Measurements from ENCODE around the gene FAM53B. TPM values are rescaled to one million over a fixed set of nuclear protein-coding genes. Genes with fewer than 3 reads are reported as not detected.

FAM53B gene
- total RNA-seq, 1 donor, result 12.7 TPM

DNA sequence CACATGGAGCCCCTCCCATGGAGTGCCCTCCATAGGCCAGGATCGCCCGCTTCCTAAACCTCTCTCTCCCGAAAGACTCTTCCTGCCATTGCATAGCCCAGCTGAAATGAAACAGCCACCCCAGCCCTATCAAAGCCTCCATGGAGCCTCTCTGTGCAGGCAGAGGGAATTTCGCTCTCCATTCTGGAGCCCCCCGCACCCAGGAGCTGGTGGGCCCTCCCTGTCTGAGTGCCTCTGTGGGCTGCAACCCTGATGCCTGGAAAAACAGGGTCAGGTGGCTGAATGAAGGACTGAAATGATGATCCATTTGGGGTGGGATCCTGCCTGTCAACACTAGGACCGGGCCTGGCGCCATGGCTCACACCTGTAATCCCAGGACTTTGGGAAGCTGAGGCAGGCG is 106.4 kb downstream of the FAM53B start:
- Histone ChIP-seq H4K20me1 (ENCODE audit: insufficient read depth, low read length) (peaks cover 34% of the 10 kb centered on the region), H3K79me2 (ENCODE audit: insufficient read depth, low read length) (no peaks in the 10 kb centered on the region), H3K4me3 (ENCODE audit: insufficient read depth, low read length) (no peak overlapping the region), H3K4me1 (ENCODE audit: insufficient read depth, low read length) (peaks cover 14% of the 10 kb centered on the region), H3K36me3 (ENCODE audit: insufficient read depth, low read length) (no peaks in the 10 kb centered on the region), H3K4me2 (ENCODE audit: insufficient read depth, low read length) (no peak overlapping the region), H3K27me3 (ENCODE audit: insufficient read depth, low read length) (no peaks in the 10 kb centered on the region), H3K27ac (ENCODE audit: low read depth, low read length) (no peak overlapping the region), H3K9me3 (ENCODE audit: low read depth, low read length) (no peaks in the 10 kb centered on the region), H2AFZ (ENCODE audit: low read length) (no peak overlapping the region)
- no peak for DNase-seq (ENCODE audit: insufficient read length, low spot score, missing footprints)
- TF ChIP-seq CTCF (IDR thresholded peaks at IDR 0.05; ENCODE audit: extremely low read depth, low read depth, low read length), result no peak

GRCh38 chr10:124637091-124637700 is 107.0 kb downstream of the FAM53B start:
- H3K79me2 ChIP-seq (ENCODE audit: insufficient read depth, low read length), result no peaks in the 10 kb centered on the region
- H3K27ac ChIP-seq (ENCODE audit: low read depth, low read length), result no peak overlapping the region
- H4K20me1 ChIP-seq (ENCODE audit: insufficient read depth, low read length), result peaks cover 30% of the 10 kb centered on the region

DNA sequence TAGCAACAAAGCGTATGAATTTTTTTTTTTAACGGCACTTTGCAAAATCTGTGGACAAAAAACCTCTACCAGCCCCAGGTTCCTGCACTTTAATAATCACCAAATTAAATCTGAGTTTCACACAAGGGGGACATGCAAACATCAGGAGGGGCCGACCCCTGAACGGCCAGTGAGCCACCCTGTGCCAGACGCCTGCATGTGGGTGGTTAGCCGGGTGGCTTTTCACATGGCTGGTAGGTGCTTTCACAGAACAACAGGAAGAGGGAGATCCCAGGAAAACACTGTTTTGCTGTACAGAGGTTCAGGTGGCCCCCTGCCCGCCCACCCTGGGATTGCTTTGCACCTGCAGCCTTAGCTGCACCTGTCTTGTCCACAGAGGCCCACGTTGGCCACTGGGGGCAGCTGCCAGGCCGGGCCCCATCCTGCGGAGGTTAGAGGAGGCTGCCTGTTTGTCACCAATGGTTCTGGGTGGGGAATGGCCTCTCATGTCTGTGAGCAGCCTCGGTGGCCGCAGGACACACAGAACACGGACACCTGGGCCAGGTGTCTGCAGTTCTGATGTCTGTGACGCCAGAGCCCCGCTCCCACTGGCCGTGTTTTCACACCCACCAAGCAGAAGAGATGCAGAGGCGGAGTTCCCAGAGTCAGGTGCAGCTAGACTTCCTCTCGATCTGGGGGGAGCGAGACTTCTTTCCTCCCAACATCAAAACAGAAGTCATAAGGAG is 107.7 kb downstream of the FAM53B start:
- no peak for TF ChIP-seq CTCF (IDR thresholded peaks at IDR 0.05; ENCODE audit: extremely low read depth, low read depth, low read length)
- no peak for DNase-seq (ENCODE audit: insufficient read length, low spot score, missing footprints)
- H3K27me3 ChIP-seq (ENCODE audit: insufficient read depth, low read length), result no peaks in the 10 kb centered on the region
- no peaks in the 10 kb centered on the region for H3K9me3 ChIP-seq (ENCODE audit: low read depth, low read length)
- H3K4me2 ChIP-seq (ENCODE audit: insufficient read depth, low read length), result no peak overlapping the region
- H2AFZ ChIP-seq (ENCODE audit: low read length), result no peak overlapping the region
- H4K20me1 ChIP-seq (ENCODE audit: insufficient read depth, low read length), result peaks cover 27% of the 10 kb centered on the region
- no peak overlapping the region for H3K27ac ChIP-seq (ENCODE audit: low read depth, low read length)
- H3K4me3 ChIP-seq (ENCODE audit: insufficient read depth, low read length), result no peak overlapping the region
- peaks cover 7% of the 10 kb centered on the region for H3K4me1 ChIP-seq (ENCODE audit: insufficient read depth, low read length)
- H3K36me3 ChIP-seq (ENCODE audit: insufficient read depth, low read length), result no peaks in the 10 kb centered on the region
- H3K79me2 ChIP-seq (ENCODE audit: insufficient read depth, low read length), result no peaks in the 10 kb centered on the region

More at GRCh38 chr10:124637091-124637700, 107.0 kb downstream of the FAM53B start:
- no peaks in the 10 kb centered on the region for H3K9me3 ChIP-seq (ENCODE audit: low read depth, low read length)
- H3K27me3 ChIP-seq (ENCODE audit: insufficient read depth, low read length), result no peaks in the 10 kb centered on the region
- no peak overlapping the region for H3K4me3 ChIP-seq (ENCODE audit: insufficient read depth, low read length)
- H3K36me3 ChIP-seq (ENCODE audit: insufficient read depth, low read length), result no peaks in the 10 kb centered on the region
- no peak overlapping the region for H2AFZ ChIP-seq (ENCODE audit: low read length)
- H3K4me2 ChIP-seq (ENCODE audit: insufficient read depth, low read length), result no peak overlapping the region
- no peak for TF ChIP-seq CTCF (IDR thresholded peaks at IDR 0.05; ENCODE audit: extremely low read depth, low read depth, low read length)
- H3K4me1 ChIP-seq (ENCODE audit: insufficient read depth, low read length), result peaks cover 14% of the 10 kb centered on the region
- no peak for DNase-seq (ENCODE audit: insufficient read length, low spot score, missing footprints)

DNA sequence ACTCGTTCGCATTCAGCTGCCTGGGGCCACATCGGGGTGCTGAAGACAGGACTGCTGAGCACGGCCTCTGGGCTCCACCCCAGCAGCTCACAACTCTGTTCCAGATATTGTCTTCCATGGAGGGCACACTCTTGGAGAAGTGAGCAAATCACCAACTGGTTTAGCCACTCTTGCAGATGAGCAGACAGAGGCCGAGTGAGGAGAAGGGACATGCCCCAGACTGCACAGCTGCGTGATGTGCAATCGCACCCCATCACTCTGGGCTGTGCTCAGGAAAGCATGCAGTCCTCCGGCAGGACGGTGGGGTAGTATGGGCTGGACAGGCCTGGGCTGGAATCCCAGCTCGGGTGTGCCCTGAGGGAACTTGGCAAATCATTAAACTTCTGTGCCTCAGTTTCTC is 111.6 kb downstream of the FAM53B start:
- Histone ChIP-seq H3K27me3 (ENCODE audit: insufficient read depth, low read length) (no peaks in the 10 kb centered on the region), H3K36me3 (ENCODE audit: insufficient read depth, low read length) (no peaks in the 10 kb centered on the region), H3K4me1 (ENCODE audit: insufficient read depth, low read length) (no peaks in the 10 kb centered on the region), H3K4me3 (ENCODE audit: insufficient read depth, low read length) (no peak overlapping the region), H3K79me2 (ENCODE audit: insufficient read depth, low read length) (no peaks in the 10 kb centered on the region), H3K4me2 (ENCODE audit: insufficient read depth, low read length) (no peak overlapping the region), H4K20me1 (ENCODE audit: insufficient read depth, low read length) (peaks cover 23% of the 10 kb centered on the region), H3K9me3 (ENCODE audit: low read depth, low read length) (no peaks in the 10 kb centered on the region), H3K27ac (ENCODE audit: low read depth, low read length) (no peak overlapping the region), H2AFZ (ENCODE audit: low read length) (no peak overlapping the region)
- no peak for TF ChIP-seq CTCF (IDR thresholded peaks at IDR 0.05; ENCODE audit: extremely low read depth, low read depth, low read length)
- DNase-seq (ENCODE audit: insufficient read length, low spot score, missing footprints), result no peak
